Fibroblast of the conjunctiva (primary cell): ENCODE measurements around the gene SPOP.
"Not testable (repeated sequence)": the region's sequence is repeated elsewhere in the genome, so short reads cannot be mapped to it uniquely, and the experiment has no call there.

Experiments
- DNase-seq: peaks from one replicate; pipeline ENCODE4 v3.0.0-alpha.2; 2010; ENCODE audit warnings: low read depth

The SPOP gene

GRCh38 chr17:49695698-49696232 is 17.9 kb upstream of the SPOP start:
- no peak for DNase-seq

GRCh38 chr17:49694847-49695697 is 17.2 kb upstream of the SPOP start:
- DNase-seq = no peak

DNA sequence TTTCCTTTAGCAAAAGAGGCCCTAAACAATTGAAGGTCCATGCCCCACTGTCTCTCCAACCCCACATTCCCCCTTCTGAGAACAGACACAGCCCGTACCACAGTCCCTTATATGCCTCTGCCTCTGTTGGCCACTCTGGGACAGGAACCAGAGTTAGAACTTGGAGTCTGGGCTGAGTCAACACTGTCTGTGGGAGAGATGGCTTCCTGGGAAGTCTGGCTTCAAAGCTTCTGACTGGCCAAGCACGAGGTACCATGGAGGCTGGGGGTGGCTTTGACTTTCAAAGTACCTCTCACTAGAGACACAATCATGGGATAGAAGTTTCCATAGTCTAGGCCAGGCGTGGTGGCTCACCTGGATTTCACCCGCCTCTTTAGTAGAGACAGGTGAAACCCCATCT is 14.9 kb upstream of the SPOP start:
- no peak for DNase-seq

GRCh38 chr17:49691677-49692191 is 13.8 kb upstream of the SPOP start:
- DNase-seq = no peak

GRCh38 chr17:49691086-49691676 is 13.3 kb upstream of the SPOP start:
- DNase-seq = no peak

DNA sequence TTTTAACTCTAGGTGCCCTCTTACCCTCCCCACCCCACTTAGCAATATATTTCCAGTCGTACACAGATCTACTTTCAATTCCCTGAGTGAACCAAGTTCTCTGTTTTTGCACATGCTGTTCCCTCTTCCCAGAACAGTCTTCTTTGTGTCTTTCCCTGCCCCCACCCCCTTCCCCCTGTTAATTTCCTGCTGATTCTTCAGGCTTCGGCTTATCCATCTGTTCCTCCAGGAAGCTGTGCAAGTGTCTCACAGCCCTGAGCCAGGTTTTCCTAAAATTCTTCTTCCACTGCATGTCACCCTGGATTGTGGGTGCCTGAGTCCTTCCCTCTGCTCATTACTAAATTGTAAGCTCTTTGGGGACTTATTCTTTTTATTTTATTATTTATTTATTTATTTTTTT is 12.4 kb upstream of the SPOP start:
- no peak for DNase-seq

GRCh38 chr17:49688848-49689247 is 11.0 kb upstream of the SPOP start:
- DNase-seq = no peak

- DNase-seq = no peak
Measured at GRCh38 chr17:49687878-49688491, 10.1 kb upstream of the SPOP start.

- DNase-seq = no peak
Measured at GRCh38 chr17:49681106-49681979, 3.4 kb upstream of the SPOP start.

DNA sequence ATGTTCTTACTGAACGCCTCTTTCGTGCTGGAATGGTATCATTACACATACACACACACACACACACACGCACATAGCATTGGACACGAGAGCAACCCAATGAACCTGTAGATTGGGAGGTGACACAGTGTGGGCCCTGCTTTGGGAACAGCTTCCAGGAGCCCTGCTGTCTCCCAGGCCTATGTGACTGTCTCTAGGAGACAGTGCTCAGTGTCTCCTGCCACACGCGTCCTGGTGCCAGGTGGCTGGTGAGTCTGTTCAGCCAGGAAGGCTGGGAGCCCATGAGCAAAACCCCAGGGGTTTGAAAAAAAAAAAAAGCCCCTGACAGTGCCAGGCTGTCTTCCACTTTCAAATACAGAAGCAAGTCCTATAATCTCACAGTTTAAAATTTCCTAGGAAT is 2.4 kb upstream of the SPOP start:
- no peak for DNase-seq

DNA sequence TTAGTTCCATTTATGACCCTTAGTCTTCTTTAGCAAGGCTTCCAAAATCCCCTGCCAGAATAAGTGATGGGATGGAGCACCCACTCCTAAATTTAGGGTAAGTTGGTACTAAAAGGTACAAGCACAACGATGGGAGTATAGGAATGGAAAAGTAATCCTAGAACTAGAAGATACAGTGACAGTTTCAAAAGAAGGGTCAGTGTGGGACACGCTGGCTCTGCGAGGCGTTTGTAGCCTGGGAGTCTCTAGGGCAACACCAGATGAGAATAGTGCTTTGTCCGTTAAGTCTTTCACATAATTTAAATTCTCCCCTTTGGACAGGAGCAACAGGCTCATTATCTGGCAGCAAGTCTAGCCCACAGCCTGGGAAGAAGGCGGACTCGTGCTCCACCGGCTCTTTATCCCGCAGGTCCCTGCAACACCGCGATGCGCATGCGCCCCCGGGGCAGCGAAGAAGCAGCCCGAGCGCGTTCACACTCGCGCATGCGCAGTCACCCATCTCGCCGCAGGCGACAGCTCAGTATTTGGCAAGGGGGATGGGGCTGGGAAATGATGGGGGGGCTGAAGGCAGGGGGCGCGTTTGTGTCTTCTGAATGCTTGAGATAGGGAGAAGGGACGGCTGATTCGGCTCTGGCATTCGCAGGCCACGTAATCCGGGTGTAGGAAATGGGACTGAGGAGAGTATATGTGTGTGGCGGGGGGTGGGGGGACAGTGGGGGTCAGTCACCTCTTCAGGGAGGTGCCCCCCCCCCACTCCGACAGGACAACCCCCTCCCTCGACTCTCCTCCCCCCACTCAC is 564 bp downstream of the SPOP start:
- peak; percentile 92 for DNase-seq

DNA sequence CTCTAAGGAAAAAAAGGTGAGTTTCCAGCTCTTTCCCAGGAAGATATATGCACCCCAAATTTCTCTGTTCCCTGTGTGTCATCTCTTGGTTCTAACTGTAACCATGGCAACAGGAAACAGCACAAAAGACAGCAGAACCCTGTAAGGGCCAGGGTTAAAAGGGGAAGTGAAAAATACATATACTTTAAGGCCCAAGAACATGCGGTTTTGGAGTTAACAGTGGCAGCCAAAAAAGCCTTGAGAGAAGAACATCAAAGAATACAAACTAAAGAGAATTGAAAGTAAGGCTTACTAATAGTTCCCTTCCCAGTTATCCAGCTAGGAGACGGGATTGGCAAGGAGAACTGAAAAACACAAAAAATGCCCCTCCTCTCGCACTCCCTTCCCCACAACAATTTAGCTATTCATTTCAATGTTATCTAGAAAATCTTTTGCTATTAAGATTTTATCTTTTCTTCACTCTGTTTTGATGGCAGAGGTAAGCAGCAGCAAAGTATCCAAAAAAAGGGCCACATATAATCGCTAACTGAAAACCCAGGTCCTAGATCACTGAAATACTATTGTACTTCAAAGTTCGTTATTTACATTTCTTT is 1.5 kb downstream of the SPOP start:
- peak; percentile 23 for DNase-seq

DNA sequence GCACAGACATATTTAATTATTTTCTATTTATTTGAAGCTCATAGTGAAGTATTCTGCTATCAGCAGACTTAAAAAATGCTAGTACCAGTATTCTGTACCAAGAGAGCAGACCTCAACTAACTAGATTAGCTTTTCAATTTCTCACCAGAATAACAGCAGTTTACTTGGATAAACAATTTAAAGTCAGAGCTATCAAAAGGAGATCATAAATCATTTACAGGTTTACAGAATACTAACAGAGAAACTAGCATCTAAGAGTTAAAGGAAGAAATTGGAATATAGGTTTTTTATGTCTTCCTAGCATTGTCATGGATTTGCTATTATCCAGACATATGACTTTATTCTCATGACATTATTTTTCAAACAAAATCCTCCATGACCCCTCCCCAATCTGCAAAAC is 3.4 kb downstream of the SPOP start:
- no peak for DNase-seq

DNA sequence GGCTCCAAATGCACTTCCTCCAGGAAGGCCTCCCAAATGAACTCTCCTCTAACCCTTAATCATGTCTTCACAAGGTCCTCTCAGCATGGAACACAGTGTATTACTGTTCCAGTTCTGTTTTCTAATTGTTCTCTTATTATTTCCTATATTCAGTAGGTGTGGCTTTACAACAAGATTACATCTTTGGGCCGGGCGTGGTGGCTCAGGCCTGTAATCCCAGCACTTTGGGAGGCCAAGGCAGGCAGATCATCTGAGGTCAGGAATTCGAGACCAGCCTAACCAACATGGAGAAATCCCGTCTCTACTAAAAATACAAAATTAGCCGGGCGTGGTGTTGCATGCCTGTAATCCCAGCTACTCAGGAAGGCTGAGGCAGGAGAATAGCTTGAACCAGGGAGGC is 4.2 kb downstream of the SPOP start:
- not testable (repeated sequence) for DNase-seq

- DNase-seq = no peak
Measured at GRCh38 chr17:49670641-49671040, 7.3 kb downstream of the SPOP start.

DNA sequence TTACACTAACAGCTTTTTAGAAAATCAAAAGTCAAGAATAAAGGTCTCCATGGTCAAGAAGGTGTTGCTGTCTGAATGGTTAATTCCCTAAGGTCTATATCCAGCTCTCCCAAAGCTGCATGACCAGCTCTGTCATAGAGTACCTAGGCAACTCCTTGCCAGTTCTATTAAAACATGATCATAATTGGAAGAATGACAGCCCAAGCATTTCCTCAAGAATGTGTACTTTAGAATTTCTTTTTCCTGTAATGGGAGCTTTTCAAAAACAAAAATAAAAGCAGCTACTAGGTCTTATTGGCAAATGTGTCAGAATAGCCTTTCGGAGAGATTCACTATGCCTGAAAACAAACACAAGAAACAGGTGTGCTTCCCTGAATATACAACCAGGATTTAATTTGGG is 7.9 kb downstream of the SPOP start:
- no peak for DNase-seq

DNA sequence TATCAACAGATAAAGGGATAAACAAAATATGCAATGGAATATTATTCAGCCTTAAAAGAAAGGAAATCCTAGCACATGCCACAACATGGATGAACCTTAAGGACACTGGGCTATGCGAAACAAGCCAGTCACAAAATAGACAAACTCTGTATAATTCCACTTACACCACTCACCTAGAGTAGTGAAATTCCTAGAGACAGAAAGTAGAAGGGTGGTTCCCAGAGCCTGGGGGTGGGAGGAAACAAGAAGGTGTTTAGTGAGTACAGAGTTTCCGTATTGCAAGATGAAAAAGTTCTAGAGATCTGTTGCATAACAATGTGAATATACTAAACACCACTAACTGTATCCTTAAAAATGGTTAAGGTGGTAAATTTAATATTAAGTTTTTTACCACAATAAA is 10.0 kb downstream of the SPOP start:
- no peak for DNase-seq

- no peak for DNase-seq
Measured at GRCh38 chr17:49664706-49665211, 13.1 kb downstream of the SPOP start.

GRCh38 chr17:49659661-49660382 is 18.1 kb downstream of the SPOP start:
- no peak for DNase-seq

DNA sequence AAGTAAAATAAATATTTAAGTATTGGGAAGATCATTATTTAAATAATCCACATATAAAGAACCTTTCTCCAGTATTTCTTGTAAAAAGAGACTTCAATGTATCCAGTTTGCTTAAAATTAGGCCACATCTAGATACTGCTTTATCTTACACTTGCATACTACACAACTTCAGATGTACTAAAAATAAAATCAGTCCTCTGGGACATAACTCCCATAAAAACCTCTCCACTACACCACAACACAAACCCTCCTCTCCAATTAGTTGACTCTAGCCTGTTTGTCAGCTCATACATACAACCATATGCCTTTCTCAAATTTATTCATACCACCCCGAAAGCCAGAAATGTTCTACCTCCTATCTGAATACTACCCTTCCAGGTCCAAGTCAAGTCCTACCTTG is 21.6 kb downstream of the SPOP start:
- DNase-seq = no peak
